B cell (primary cell): ENCODE measurements around the gene PIGB. TPM values are rescaled to one million over a fixed set of nuclear protein-coding genes. Genes with fewer than 3 reads are reported as not detected.

ENCODE experiments used
- ATAC-seq: fragments of 200-7000 bp; cut with Tn5 transposase; one replicate; pipeline ENCODE4 v1.10.0; 2021; ENCODE audit warnings: low read depth, mild to moderate bottlenecking, moderate number of reproducible peaks, moderate library complexity
- CTCF ChIA-PET: fragments of 350-600 bp; sonication (Branson Sonifier 250); formaldehyde crosslinking; loops from one replicate; lab custom pipeline; 2021; ENCODE audit warnings: antibody characterized with exemption, inconsistent platforms; lab: Charles Lee
- POLR2A ChIA-PET: fragments of 350-600 bp; sonication (Branson Sonifier 250); formaldehyde crosslinking; loops from one replicate; lab custom pipeline; 2021; ENCODE audit warnings: antibody characterized with exemption; lab: Charles Lee
- DNase-seq: peaks from one replicate; pipeline ENCODE4 v3.0.0; 2013
- H2AFZ ChIP-seq: 2 replicates; pipeline ENCODE4 v1.6.1; 2012; ENCODE audit warnings: mild to moderate bottlenecking, low read depth, low read length; ENCODE audit not compliant: insufficient read depth, poor library complexity, severe bottlenecking
- H3K27ac ChIP-seq, 2 donors: 1 replicate in 1 of 2; 2 replicates in 1 of 2; pipeline ENCODE4 v1.5.1; 2012 to 2013; ENCODE audit warnings: low read length in 2 of 2, mild to moderate bottlenecking in 2 of 2, moderate library complexity in 1 of 2
- H3K27me3 ChIP-seq, 4 experiments: fragments of 200-600 bp in 1 of 4; sonication (generic) in 1 of 4; replicated peaks in 1 of 4; 1 replicate in 2 of 4; 2 replicates in 2 of 4; pipeline versions ENCODE4 v1.6.1 to v1.7.0; 2013 to 2016; ENCODE audit warnings: low read length in 3 of 4, mild to moderate bottlenecking in 2 of 4, mixed read lengths in 1 of 4, moderate library complexity in 1 of 4; ENCODE audit not compliant: insufficient read depth in 4 of 4, control insufficient read depth in 3 of 4; ENCODE audit errors: control extremely low read depth in 1 of 4
- H3K36me3 ChIP-seq, 2 experiments: replicated peaks in 1 of 2; 1 replicate in 1 of 2; 2 replicates in 1 of 2; pipeline versions ENCODE4 v1.6.1 to v1.7.1; 2013; ENCODE audit warnings: low read length in 1 of 2; ENCODE audit not compliant: insufficient read depth in 2 of 2, control insufficient read depth in 1 of 2; ENCODE audit errors: control extremely low read depth in 1 of 2, extremely low read depth in 1 of 2
- H3K4me1 ChIP-seq, 2 donors: fragments of 200-600 bp in 1 of 2; sonication (generic) in 1 of 2; 1 replicate in 1 of 2; 2 replicates in 1 of 2; pipeline versions ENCODE4 v1.5.1 to v1.6.1; 2013 to 2017; ENCODE audit warnings: low read length in 2 of 2; ENCODE audit not compliant: control insufficient read depth in 2 of 2, insufficient read depth in 2 of 2
- H3K4me2 ChIP-seq: replicated peaks from 2 replicates; pipeline ENCODE3; 2012; ENCODE audit warnings: mild to moderate bottlenecking, low read depth, low read length; ENCODE audit not compliant: poor library complexity, severe bottlenecking
- H3K4me3 ChIP-seq, 5 experiments: fragments of 200-600 bp in 1 of 5; sonication (generic) in 1 of 5; 1 replicate in 3 of 5; 2 replicates in 2 of 5; pipeline versions ENCODE4 v1.5.1 to v1.7.0; 2011 to 2016; ENCODE audit warnings: low read length in 4 of 5, mild to moderate bottlenecking in 4 of 5, low read depth in 2 of 5, control low read depth in 1 of 5, moderate library complexity in 1 of 5; ENCODE audit not compliant: insufficient read depth in 1 of 5; ENCODE audit errors: control extremely low read depth in 1 of 5, extremely low read depth in 1 of 5
- H3K79me2 ChIP-seq: fragments of 200-600 bp; sonication (generic); one replicate; pipeline ENCODE4 v1.6.0; 2016; ENCODE audit warnings: low read length; ENCODE audit not compliant: control insufficient read depth, insufficient read depth
- H3K9ac ChIP-seq: fragments of 200-600 bp; sonication (generic); 2 replicates; pipeline ENCODE4 v1.6.1; 2017; ENCODE audit warnings: mild to moderate bottlenecking, low read length, moderate library complexity
- H3K9me3 ChIP-seq, 3 donors: one replicate each; pipeline versions ENCODE4 v1.6.1 to v1.7.1; 2013; ENCODE audit warnings: low read length in 2 of 3; ENCODE audit not compliant: control insufficient read depth in 2 of 3, insufficient read depth in 1 of 3; ENCODE audit errors: control extremely low read depth in 1 of 3
- H4K20me1 ChIP-seq: 2 replicates; pipeline ENCODE4 v1.6.0; 2012; ENCODE audit warnings: mild to moderate bottlenecking, low read length; ENCODE audit not compliant: insufficient read depth, control insufficient read depth, poor library complexity, severe bottlenecking
- H3K27ac Mint-ChIP-seq: one replicate; pipeline ENCODE4 v1.8.0; 2021; ENCODE audit warnings: mixed read lengths
- H3K27me3 Mint-ChIP-seq: one replicate; pipeline ENCODE4 v1.8.0; 2021; ENCODE audit warnings: mixed read lengths
- H3K4me1 Mint-ChIP-seq: one replicate; pipeline ENCODE4 v1.8.0; 2021; ENCODE audit warnings: mixed read lengths
- H3K4me3 Mint-ChIP-seq: one replicate; pipeline ENCODE4 v1.8.0; 2021; ENCODE audit warnings: mixed read lengths
- H3K9me3 Mint-ChIP-seq: one replicate; pipeline ENCODE4 v1.8.0; 2022; ENCODE audit warnings: mixed read lengths; ENCODE audit not compliant: insufficient read depth
- CTCF ChIP-seq: fragments of 200-600 bp; IDR thresholded peaks from one replicate; pipeline ENCODE4 v1.8.0; 2022; ENCODE audit warnings: antibody characterized with exemption, mild to moderate bottlenecking
- EZH2 ChIP-seq: IDR thresholded peaks from 2 replicates; pipeline ENCODE4 v1.6.1; 2012; ENCODE audit warnings: borderline replicate concordance, low read depth, mild to moderate bottlenecking, moderate library complexity, low read length; ENCODE audit not compliant: insufficient read depth, poor library complexity, severe bottlenecking
- WGBS: methylation state at CpG from one replicate; pipeline ENCODE4 v1.1.5; 2013; ENCODE audit warnings: missing lambda C conversion rate; ENCODE audit not compliant: insufficient coverage; 5-methylcytosine and 5-hydroxymethylcytosine counted together
- intact Hi-C: fragments of 100-400 bp; cut with micrococcal nuclease; formaldehyde crosslinking; loops from one replicate; pipeline ENCODE4 v1.10.0; 2022
- polyA plus RNA-seq: library from polyadenylated mRNA; depleted of rRNA; stranded (reverse); fragments of >200 nt; gene quantifications from 2 replicates; pipeline ENCODE4 v1.2.3, GENCODE V29; 2012
- total RNA-seq, 2 donors: library from RNA; stranded (reverse); fragments of 120-200 nt in 1 of 2; gene quantifications; 1 replicate in 1 of 2; 2 replicates in 1 of 2; pipeline versions ENCODE4 v1.2.3 to v1.2.4, GENCODE V29; 2013 to 2022

PIGB gene
- total and polyA plus RNA-seq, 2 donors (not counting 1 experiment from before 2014, with no cell fraction given) = 21.1 to 41.7 TPM

GRCh38 chr15:55381595-55381994, 62.6 kb downstream of the PIGB start:
- ATAC-seq (no peak), DNase-seq (no peak)
- Histone ChIP-seq H3K27me3 (no peaks in the 10 kb centered on the region), H3K9ac (no peak overlapping the region), H2AFZ (no peak overlapping the region), H3K36me3 (peaks cover 0 to 39% of the 10 kb centered on the region in 2 experiments), H3K79me2 (no peaks in the 10 kb centered on the region), H3K9me3 (no peaks in the 10 kb centered on the region), H3K4me3 (no peak overlapping the region), H3K27ac (no peak overlapping the region), H4K20me1 (no peaks in the 10 kb centered on the region), H3K4me1 (no peaks in the 10 kb centered on the region), H3K4me2 (no peak overlapping the region)
- POLR2A ChIA-PET = no interaction called here
- no peak overlapping the region for H3K27ac Mint-ChIP-seq
- CTCF ChIA-PET = interaction anchor here (0.7 kb wide), 1 partner anchor 32 kb away, joined by 5 read pairs; no protein-coding TSS in a partner anchor
- no peaks in the 10 kb centered on the region for H3K4me1 Mint-ChIP-seq
- no peaks in the 10 kb centered on the region for H3K27me3 Mint-ChIP-seq
- TF ChIP-seq CTCF = no peak
- no peak for TF ChIP-seq EZH2
- intact Hi-C loops = no loop called here
- no peak overlapping the region for H3K4me3 Mint-ChIP-seq
- peaks cover 2% of the 10 kb centered on the region for H3K9me3 Mint-ChIP-seq

GRCh38 chr15:55383687-55384086, 64.7 kb downstream of the PIGB start:
- ChIA-PET CTCF (no interaction called here), POLR2A (no interaction called here)
- H3K4me1 Mint-ChIP-seq = no peaks in the 10 kb centered on the region
- Histone ChIP-seq H4K20me1 (no peaks in the 10 kb centered on the region), H3K4me2 (no peak overlapping the region), H3K27me3 (no peaks in the 10 kb centered on the region), H3K36me3 (peaks cover 0 to 32% of the 10 kb centered on the region in 2 experiments), H2AFZ (no peak overlapping the region), H3K4me3 (no peak overlapping the region), H3K27ac (no peak overlapping the region), H3K9ac (no peak overlapping the region), H3K79me2 (no peaks in the 10 kb centered on the region), H3K4me1 (no peaks in the 10 kb centered on the region), H3K9me3 (no peaks in the 10 kb centered on the region)
- H3K4me3 Mint-ChIP-seq = no peak overlapping the region
- intact Hi-C loops = no loop called here
- 86% methylated on average over 1 of the region's 2 CpGs for WGBS
- H3K27ac Mint-ChIP-seq = no peak overlapping the region
- no peak for DNase-seq
- H3K27me3 Mint-ChIP-seq = no peaks in the 10 kb centered on the region
- peaks cover 2% of the 10 kb centered on the region for H3K9me3 Mint-ChIP-seq
- no peak for ATAC-seq
- no peak for TF ChIP-seq CTCF
- TF ChIP-seq EZH2 = no peak
